ENCODE measurements around the gene ALKBH7.

Gene ALKBH7

DNA sequence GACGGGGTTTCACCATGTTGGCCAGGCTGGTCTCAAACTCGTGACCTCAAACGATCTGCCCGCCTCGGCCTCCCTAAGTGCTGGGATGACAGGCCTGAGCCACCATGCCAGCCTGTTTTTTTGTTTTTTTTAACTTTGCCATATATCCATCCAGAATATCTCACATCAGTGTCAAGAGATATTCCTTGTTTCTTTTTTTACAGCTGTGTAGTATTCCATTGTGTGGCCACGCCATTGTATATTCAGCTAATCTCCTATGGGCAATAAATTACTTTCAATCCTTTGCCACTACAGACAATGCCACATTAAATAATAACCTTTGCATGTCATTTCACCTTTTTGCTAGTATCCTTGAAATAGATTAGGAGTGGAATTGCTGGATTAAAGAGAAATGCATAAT is 36.8 kb downstream of the ALKBH7 start:
- Histone ChIP-seq H3K9me3 (ENCODE audit: low read length) (no peaks in the 10 kb centered on the region), H3K9ac (ENCODE audit: low read length) (no peak overlapping the region), H3K4me3 (ENCODE audit: low read depth in 1 of 2, low read length in 2 of 2) (no peak overlapping the region), H3K27me3 (ENCODE audit: control insufficient read depth in 1 of 2, insufficient read depth in 2 of 2, low read length in 2 of 2) (no peaks in the 10 kb centered on the region), H3K36me3 (ENCODE audit: insufficient read depth, low read length) (peaks cover 3% of the 10 kb centered on the region), H3K4me1 (ENCODE audit: insufficient read depth, low read length) (no peaks in the 10 kb centered on the region), H3K27ac (ENCODE audit: low read depth, low read length) (no peak overlapping the region)

DNA sequence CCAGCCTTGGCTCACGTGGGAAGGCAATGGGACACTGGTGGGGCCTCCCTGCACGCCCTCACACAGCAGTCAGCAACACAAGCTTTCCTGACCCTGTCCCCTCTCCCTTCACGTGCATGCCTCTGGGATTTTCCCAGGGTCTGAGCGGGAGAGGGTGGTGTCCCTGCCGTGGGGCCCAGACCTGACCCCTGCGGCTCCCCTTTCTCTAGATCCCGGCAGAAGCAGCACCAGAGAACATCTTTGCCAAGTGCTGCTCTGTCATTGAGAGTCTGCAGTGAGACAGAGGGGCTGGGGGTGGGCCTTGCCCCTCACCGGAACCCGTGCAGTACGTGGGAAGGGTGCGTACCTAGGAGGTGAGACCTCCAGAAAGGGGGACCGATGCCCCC is 39.5 kb downstream of the ALKBH7 start:
- Histone ChIP-seq H3K4me1 (ENCODE audit: insufficient read depth, low read length) (no peaks in the 10 kb centered on the region), H3K36me3 (ENCODE audit: insufficient read depth, low read length) (peaks cover 19% of the 10 kb centered on the region), H3K9ac (ENCODE audit: low read length) (no peak overlapping the region), H3K27ac (ENCODE audit: low read depth, low read length) (no peak overlapping the region), H3K9me3 (ENCODE audit: low read length) (no peaks in the 10 kb centered on the region), H3K27me3 (ENCODE audit: control insufficient read depth in 1 of 2, insufficient read depth in 2 of 2, low read length in 2 of 2) (no peaks in the 10 kb centered on the region), H3K4me3 (ENCODE audit: low read depth in 1 of 2, low read length in 2 of 2) (no peak overlapping the region)

DNA sequence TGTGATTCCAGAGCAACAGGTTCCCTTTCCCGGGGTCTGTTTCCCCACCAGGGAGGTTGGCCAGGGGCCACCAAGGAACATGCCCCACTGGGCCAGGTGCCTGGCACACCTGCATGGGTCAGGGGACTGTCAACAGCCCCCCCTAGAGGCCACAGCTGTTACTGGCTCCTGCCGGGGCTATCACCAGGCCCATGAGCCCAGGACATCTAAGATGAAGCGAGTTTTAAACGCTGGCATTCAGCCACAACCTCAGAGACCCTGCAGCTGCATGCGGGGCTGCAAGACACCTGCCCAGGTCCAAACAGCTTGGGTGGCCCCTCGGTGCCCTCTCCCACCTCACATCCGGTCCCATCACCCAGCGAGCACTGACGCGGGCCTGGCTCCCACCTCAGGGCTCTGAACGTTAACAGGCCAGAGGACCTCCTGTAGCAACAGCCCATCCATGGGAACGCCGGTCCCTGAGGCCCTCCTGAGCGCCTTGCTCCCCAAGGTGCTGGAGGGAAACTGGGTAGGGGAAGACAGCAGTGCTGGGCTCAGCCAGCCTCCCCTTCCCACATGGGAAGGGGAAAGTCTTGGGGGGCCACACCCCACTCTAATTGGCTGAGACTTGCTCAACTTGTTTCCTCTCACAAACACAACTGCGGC is 40.0 kb downstream of the ALKBH7 start:
- Histone ChIP-seq H3K27ac (ENCODE audit: low read depth, low read length) (no peak overlapping the region), H3K4me3 (ENCODE audit: low read depth in 1 of 2, low read length in 2 of 2) (no peak overlapping the region), H3K9me3 (ENCODE audit: low read length) (no peaks in the 10 kb centered on the region), H3K36me3 (ENCODE audit: insufficient read depth, low read length) (peaks cover 24% of the 10 kb centered on the region), H3K4me1 (ENCODE audit: insufficient read depth, low read length) (no peaks in the 10 kb centered on the region), H3K27me3 (ENCODE audit: control insufficient read depth in 1 of 2, insufficient read depth in 2 of 2, low read length in 2 of 2) (no peaks in the 10 kb centered on the region), H3K9ac (ENCODE audit: low read length) (no peak overlapping the region)

DNA sequence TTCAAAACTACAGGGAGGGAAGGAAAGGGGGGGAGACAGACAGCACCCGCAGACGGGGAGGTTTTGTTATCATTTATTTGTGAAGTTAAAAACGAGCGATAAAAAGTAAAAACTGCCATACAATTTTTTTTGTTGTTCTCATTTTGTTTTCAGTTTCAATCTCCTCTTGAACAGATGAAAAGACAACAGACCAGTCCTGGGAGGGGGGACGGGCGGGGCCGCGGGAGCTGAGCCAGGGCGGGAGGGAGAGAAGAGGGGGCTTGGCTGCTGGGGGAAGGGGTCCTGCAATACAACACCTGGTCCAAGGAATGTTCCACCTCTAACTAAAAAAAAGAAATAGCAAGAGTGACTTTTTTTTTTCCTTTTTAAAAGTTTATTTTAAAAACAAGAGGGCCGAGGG is 40.7 kb downstream of the ALKBH7 start:
- Histone ChIP-seq H3K36me3 (ENCODE audit: insufficient read depth, low read length) (peaks cover 32% of the 10 kb centered on the region), H3K4me1 (ENCODE audit: insufficient read depth, low read length) (no peaks in the 10 kb centered on the region), H3K9me3 (ENCODE audit: low read length) (no peaks in the 10 kb centered on the region), H3K27ac (ENCODE audit: low read depth, low read length) (no peak overlapping the region), H3K27me3 (ENCODE audit: control insufficient read depth in 1 of 2, insufficient read depth in 2 of 2, low read length in 2 of 2) (no peaks in the 10 kb centered on the region), H3K9ac (ENCODE audit: low read length) (no peak overlapping the region), H3K4me3 (ENCODE audit: low read depth in 1 of 2, low read length in 2 of 2) (no peak overlapping the region)

DNA sequence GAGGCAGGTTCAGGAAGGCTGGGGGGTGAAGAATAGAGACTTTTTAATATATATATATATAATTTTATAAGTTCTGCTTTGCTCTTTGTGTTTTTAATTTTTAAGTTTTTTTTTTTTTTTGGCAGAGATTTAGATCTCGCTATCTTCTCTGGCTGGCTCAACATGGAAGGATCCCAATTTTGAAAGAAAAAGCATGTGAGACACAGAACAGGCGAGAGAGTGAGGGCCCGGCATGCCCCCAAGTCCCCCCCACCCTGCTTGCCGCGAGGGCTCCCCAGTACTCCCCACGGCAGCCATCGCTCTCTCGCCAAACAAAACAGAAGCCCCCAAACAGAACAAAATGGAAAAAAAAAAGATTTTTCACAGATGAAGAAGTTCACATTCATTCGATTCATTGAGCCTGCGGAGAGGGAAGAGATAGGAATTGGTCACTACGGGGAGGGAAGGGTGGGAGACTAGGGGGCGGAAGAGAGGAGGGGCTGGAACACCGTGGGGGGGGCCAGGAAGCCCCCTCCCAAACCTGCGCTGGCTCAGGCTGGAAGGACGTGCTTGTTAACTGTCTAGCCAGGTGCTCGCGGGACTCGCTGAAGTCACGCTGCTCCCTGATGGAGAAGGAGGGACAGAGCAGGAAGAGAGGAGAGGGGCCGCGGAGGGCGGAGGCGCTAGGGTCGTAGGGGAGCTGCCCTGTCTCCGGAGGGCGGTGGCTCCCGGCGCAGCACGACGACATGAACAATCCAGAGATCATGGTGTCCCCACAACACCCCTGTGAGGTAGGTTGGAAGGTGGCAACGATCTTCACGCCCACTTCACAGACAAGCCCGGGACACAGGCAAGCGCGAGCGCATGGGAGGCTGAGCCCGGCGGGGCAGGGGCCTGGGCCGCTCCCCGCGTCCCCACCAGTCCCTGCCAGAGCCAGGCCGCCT is 41.4 kb downstream of the ALKBH7 start:
- no peak overlapping the region for H3K27ac ChIP-seq (ENCODE audit: low read depth, low read length)
- H3K36me3 ChIP-seq (ENCODE audit: insufficient read depth, low read length): peaks cover 39% of the 10 kb centered on the region
- no peaks in the 10 kb centered on the region for H3K4me1 ChIP-seq (ENCODE audit: insufficient read depth, low read length)

DNA sequence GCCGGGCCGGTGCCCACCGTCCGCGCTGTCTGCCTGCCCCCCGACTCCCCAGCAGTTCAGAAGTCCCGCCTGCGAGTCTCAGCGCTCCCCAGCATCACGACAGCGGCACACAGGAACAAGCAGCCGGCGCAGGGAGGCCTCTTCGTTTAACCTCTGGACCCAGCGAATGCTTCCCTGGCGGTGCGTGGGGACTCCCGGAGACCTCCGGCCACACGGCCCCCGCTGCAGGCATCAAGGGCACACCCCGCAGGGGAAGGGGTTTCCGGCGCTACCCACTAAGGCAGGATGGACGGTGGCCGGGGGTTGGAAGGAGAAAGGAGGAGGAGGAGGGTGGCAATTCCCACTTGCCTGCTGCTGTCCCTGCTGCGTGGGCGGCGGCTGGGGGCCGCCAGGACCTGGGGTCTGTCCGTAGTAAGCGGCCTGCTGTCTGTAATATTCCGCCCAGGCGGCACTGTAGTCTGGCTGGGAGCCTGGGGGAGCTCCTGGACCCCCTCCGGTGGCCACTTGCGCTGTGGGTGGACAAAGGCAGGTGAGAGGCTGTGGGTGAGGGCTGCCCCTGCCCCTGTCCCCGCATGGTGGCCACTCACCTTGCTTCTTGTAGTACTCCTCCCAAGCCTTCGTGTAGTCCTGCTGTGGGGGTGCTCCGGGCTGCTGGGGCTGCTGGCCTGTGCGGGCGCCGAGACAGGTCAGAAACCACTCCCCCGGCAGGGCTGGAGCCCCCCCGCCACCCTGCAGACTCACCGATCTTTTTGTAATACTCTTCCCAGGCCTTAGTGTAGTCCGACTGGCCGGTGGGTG is 42.4 kb downstream of the ALKBH7 start:
- Histone ChIP-seq H3K4me1 (ENCODE audit: insufficient read depth, low read length) (no peaks in the 10 kb centered on the region), H3K9ac (ENCODE audit: low read length) (no peak overlapping the region), H3K27ac (ENCODE audit: low read depth, low read length) (no peak overlapping the region), H3K9me3 (ENCODE audit: low read length) (no peaks in the 10 kb centered on the region), H3K36me3 (ENCODE audit: insufficient read depth, low read length) (peaks cover 49% of the 10 kb centered on the region), H3K4me3 (ENCODE audit: low read depth in 1 of 2, low read length in 2 of 2) (no peak overlapping the region), H3K27me3 (ENCODE audit: control insufficient read depth in 1 of 2, insufficient read depth in 2 of 2, low read length in 2 of 2) (no peaks in the 10 kb centered on the region)

More for the DNA sequence above, 41.4 kb downstream of the ALKBH7 start:
- H3K9ac ChIP-seq (ENCODE audit: low read length): no peak overlapping the region
- no peaks in the 10 kb centered on the region for H3K27me3 ChIP-seq (ENCODE audit: control insufficient read depth in 1 of 2, insufficient read depth in 2 of 2, low read length in 2 of 2)
- no peak overlapping the region for H3K4me3 ChIP-seq (ENCODE audit: low read depth in 1 of 2, low read length in 2 of 2)
- no peaks in the 10 kb centered on the region for H3K9me3 ChIP-seq (ENCODE audit: low read length)

DNA sequence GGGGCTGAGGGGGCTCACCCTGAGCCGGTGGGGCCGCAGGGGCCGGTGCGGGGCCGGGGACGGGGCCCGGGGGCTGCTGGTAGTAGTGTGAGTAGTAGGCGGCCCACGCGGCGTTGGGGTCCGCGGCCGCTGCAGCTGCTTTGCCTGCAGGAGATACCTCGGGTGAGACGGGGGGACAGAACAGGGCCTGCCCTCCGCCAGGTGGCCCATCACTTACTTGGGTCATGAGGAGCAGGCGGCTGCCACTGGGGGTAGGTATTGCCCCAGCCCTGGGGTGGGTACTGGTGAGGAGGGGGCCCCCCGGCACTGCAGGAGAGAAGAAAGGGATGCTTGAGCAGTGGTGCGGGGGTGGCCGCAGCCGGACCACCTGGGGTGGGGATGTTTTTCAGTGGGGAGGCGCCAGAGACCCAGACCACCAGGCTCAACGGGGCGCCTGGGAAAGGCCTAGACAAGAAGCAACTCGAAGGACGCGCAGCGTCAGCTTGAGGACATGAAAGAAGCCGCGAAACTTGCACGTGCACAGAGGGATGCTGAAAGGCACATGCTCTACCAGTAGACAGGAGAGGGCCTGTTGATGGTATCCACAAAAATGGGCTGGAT is 43.1 kb downstream of the ALKBH7 start:
- H3K9ac ChIP-seq (ENCODE audit: low read length): no peak overlapping the region
- H3K27me3 ChIP-seq (ENCODE audit: control insufficient read depth in 1 of 2, insufficient read depth in 2 of 2, low read length in 2 of 2): no peaks in the 10 kb centered on the region
- no peaks in the 10 kb centered on the region for H3K9me3 ChIP-seq (ENCODE audit: low read length)
- no peaks in the 10 kb centered on the region for H3K4me1 ChIP-seq (ENCODE audit: insufficient read depth, low read length)
- peaks cover 56% of the 10 kb centered on the region for H3K36me3 ChIP-seq (ENCODE audit: insufficient read depth, low read length)
- H3K27ac ChIP-seq (ENCODE audit: low read depth, low read length): no peak overlapping the region
- H3K4me3 ChIP-seq (ENCODE audit: low read depth in 1 of 2, low read length in 2 of 2): no peak overlapping the region

DNA sequence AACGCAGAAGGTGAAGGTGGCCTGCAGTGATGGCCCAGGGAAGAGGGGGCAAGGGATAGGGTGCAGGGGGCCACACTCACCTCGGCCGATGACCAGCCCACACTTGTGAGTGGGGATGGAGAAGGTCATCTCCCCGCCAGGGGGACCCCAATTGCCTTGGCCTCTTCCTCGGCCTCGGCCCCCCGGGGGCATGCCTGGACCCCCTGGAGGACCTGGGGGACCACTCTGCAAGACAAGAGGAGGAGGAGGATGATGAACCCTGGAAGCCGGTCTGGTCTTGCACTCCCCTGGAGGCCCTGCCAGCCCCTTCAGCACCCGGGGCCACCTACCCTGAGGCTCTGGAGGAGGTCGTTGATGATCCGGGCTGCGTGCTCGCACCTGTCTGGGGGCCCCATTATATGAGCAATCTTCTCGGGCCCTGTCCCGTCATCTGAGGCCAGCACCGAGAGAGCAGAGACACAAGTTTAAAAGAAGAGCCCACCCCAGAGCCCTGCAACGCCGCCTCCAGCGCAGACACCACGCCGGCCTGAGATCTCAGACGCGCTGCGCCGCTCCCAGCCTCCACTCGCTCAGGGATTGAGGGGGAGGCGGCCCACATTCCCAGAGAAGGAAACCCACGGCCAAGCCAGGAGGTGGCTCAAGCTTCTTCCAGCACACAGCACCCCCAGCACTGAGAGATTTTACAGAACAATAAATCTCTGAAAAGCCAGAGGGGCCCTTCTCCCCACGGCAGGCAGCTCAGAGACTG is 44.2 kb downstream of the ALKBH7 start:
- Histone ChIP-seq H3K27ac (ENCODE audit: low read depth, low read length) (no peak overlapping the region), H3K27me3 (ENCODE audit: control insufficient read depth in 1 of 2, insufficient read depth in 2 of 2, low read length in 2 of 2) (no peaks in the 10 kb centered on the region), H3K9ac (ENCODE audit: low read length) (no peak overlapping the region), H3K4me3 (ENCODE audit: low read depth in 1 of 2, low read length in 2 of 2) (no peak overlapping the region), H3K36me3 (ENCODE audit: insufficient read depth, low read length) (peaks cover 61% of the 10 kb centered on the region), H3K4me1 (ENCODE audit: insufficient read depth, low read length) (peaks cover 2% of the 10 kb centered on the region), H3K9me3 (ENCODE audit: low read length) (no peaks in the 10 kb centered on the region)

DNA sequence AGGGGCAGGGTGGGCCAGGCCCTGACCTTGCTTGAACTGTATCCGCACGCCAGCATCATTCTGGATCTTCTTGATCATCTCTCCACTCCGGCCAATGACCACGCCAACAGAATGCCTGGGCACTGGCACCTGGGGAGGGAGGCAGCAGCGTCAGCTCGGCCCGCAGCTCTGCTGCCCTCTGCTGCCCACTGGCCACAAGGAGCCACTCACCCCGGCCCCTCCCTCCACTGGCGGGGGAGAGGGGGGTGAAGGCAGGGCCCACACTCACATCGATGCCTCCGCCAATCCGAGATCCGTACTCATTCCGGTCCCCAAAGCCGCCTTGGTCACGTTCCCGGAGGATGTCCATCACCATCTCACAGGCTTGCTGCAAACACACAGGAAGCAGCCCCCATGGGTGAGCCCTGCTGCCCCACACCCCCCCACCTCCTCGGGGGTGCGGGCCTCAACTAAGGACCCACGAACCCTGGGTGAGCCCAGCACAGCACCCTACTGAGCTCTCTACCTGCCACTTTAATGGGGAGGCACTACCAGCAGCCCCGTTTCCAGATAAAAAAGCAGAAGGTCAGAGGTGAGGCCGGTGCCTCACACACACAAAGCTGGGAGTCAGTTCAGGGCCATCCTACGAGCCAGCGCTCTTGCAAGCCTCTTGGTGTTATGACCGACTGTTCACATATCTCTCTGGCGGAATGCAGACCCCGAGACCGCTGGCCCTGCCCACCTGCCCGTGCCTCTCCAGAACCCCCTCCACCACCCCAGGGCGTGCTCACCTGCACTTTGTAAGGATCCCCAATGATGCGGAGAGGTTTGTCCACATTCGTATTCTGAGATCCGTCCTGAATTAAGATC is 45.3 kb downstream of the ALKBH7 start:
- peaks cover 13% of the 10 kb centered on the region for H3K4me1 ChIP-seq (ENCODE audit: insufficient read depth, low read length)
- H3K9me3 ChIP-seq (ENCODE audit: low read length): no peaks in the 10 kb centered on the region
- no peak overlapping the region for H3K9ac ChIP-seq (ENCODE audit: low read length)
- H3K27me3 ChIP-seq (ENCODE audit: control insufficient read depth in 1 of 2, insufficient read depth in 2 of 2, low read length in 2 of 2): no peaks in the 10 kb centered on the region
- H3K4me3 ChIP-seq (ENCODE audit: low read depth in 1 of 2, low read length in 2 of 2): no peak overlapping the region
- H3K27ac ChIP-seq (ENCODE audit: low read depth, low read length): no peak overlapping the region
- H3K36me3 ChIP-seq (ENCODE audit: insufficient read depth, low read length): peaks cover 61% of the 10 kb centered on the region

DNA sequence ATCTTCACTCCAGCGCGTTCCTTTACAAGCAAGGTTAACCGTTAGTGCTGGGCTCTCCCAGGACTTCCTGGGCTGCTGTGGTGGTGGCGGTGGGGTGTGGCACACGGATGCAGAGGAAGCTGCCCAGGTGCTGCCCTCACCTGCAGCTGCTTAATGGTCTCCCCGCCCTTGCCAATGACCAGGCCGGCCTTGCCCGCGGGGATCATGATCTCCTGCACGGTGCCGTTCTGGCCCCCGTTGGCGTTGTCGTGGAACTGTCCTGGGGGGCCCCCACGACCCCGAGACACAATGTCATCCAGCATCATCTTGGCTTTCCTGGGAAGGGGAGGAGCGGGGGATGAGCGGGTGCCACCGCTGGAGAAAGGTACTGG is 46.0 kb downstream of the ALKBH7 start:
- no peaks in the 10 kb centered on the region for H3K9me3 ChIP-seq (ENCODE audit: low read length)
- no peak overlapping the region for H3K4me3 ChIP-seq (ENCODE audit: low read depth in 1 of 2, low read length in 2 of 2)
- no peak overlapping the region for H3K9ac ChIP-seq (ENCODE audit: low read length)
- no peak overlapping the region for H3K27ac ChIP-seq (ENCODE audit: low read depth, low read length)
- peaks cover 61% of the 10 kb centered on the region for H3K36me3 ChIP-seq (ENCODE audit: insufficient read depth, low read length)
- peaks cover 19% of the 10 kb centered on the region for H3K4me1 ChIP-seq (ENCODE audit: insufficient read depth, low read length)
- H3K27me3 ChIP-seq (ENCODE audit: control insufficient read depth in 1 of 2, insufficient read depth in 2 of 2, low read length in 2 of 2): no peaks in the 10 kb centered on the region

Measured in muscle layer of colon (tissue), 2 donors.